ENCODE data around the gene YTHDF1. TPM values are rescaled to one million over a fixed set of nuclear protein-coding genes. Genes with fewer than 3 reads are reported as not detected.

Gene YTHDF1
- total and polyA plus RNA-seq, 2 experiments from 2014 or later: 35.9 to 57.4 TPM

GRCh38 chr20:63198606-63199005 lies 17.3 kb downstream of the YTHDF1 start:
- TF ChIP-seq CTCF (IDR thresholded peaks at IDR 0.05; ENCODE audit: poor library complexity): no peak
- no peak for TF ChIP-seq EZH2 (IDR thresholded peaks at IDR 0.05; ENCODE audit: borderline replicate concordance)
- no peak for TF ChIP-seq EZH2phosphoT487 (IDR thresholded peaks at IDR 0.05; ENCODE audit: low read depth, severe bottlenecking, unreplicated experiment)
- Histone ChIP-seq H3K9me3 (ENCODE audit: low read depth) (no peaks in the 10 kb centered on the region), H3K4me3 (no peak overlapping the region), H4K20me1 (ENCODE audit: insufficient read depth, poor library complexity, severe bottlenecking) (peaks cover 92% of the 10 kb centered on the region), H3K36me3 (replicated peaks; ENCODE audit: insufficient read depth, low read depth) (no peaks in the 10 kb centered on the region), H3K27ac (no peak overlapping the region), H3K4me1 (ENCODE audit: insufficient read depth) (peaks cover 17% of the 10 kb centered on the region), H3K79me2 (peaks cover 75% of the 10 kb centered on the region), H3K4me2 (no peak overlapping the region), H3K27me3 (no peaks in the 10 kb centered on the region), H3K9me2 (replicated peaks; ENCODE audit: insufficient read depth) (no peaks in the 10 kb centered on the region), H2AFZ (no peak overlapping the region)
- no peak for DNase-seq (ENCODE audit: low spot score)
- WGBS (ENCODE audit: low lambda C conversion rate, missing lambda C conversion rate): 56% methylated on average over 7 of the region's 7 CpGs

- H3K4me2 ChIP-seq: no peak overlapping the region
- peaks cover 76% of the 10 kb centered on the region for H4K20me1 ChIP-seq (ENCODE audit: insufficient read depth, poor library complexity, severe bottlenecking)
- 79% methylated on average over 9 of the region's 9 CpGs for WGBS (ENCODE audit: low lambda C conversion rate, missing lambda C conversion rate)
- no peak overlapping the region for H2AFZ ChIP-seq
- H3K4me1 ChIP-seq (ENCODE audit: insufficient read depth): peaks cover 17% of the 10 kb centered on the region
- H3K9me2 ChIP-seq (replicated peaks; ENCODE audit: insufficient read depth): no peaks in the 10 kb centered on the region
- no peaks in the 10 kb centered on the region for H3K27me3 ChIP-seq
- H3K9me3 ChIP-seq (ENCODE audit: low read depth): no peaks in the 10 kb centered on the region
- no peak overlapping the region for H3K4me3 ChIP-seq
- H3K27ac ChIP-seq: no peak overlapping the region
- DNase-seq (ENCODE audit: low spot score): no peak
- H3K36me3 ChIP-seq (replicated peaks; ENCODE audit: insufficient read depth, low read depth): no peaks in the 10 kb centered on the region
- TF ChIP-seq EZH2 (IDR thresholded peaks at IDR 0.05; ENCODE audit: borderline replicate concordance) (no peak), EZH2phosphoT487 (IDR thresholded peaks at IDR 0.05; ENCODE audit: low read depth, severe bottlenecking, unreplicated experiment) (no peak), CTCF (IDR thresholded peaks at IDR 0.05; ENCODE audit: poor library complexity) (no peak)
- H3K79me2 ChIP-seq: peaks cover 65% of the 10 kb centered on the region
Observed at GRCh38 chr20:63196768-63197470, 19.0 kb downstream of the YTHDF1 start.

DNA sequence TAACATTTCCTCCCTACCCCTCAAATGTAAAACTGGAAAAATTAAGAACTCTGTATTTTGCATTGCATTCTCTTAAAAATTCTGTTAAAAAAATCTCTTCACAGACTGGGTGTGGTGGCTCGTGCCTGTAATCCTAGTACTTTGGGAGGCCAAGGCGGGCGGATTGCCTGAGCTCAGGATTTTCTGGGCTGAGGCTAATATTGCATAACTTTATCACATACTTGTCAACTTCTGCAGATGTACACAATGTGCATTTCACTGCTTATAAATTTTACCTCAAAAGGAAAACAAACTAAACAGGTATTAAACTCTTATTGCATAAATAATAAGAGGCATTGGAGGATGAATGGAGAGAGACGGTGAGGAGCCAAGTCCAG lies 21.1 kb downstream of the YTHDF1 start:
- H3K79me2 ChIP-seq: peaks cover 44% of the 10 kb centered on the region
- H3K4me3 ChIP-seq: no peak overlapping the region
- no peak overlapping the region for H3K4me2 ChIP-seq
- WGBS (ENCODE audit: low lambda C conversion rate, missing lambda C conversion rate): 89% methylated on average over 4 of the region's 4 CpGs
- H2AFZ ChIP-seq: no peak overlapping the region
- H3K27me3 ChIP-seq: no peaks in the 10 kb centered on the region
- no peaks in the 10 kb centered on the region for H3K36me3 ChIP-seq (replicated peaks; ENCODE audit: insufficient read depth, low read depth)
- H3K9me2 ChIP-seq (replicated peaks; ENCODE audit: insufficient read depth): no peaks in the 10 kb centered on the region
- no peaks in the 10 kb centered on the region for H3K9me3 ChIP-seq (ENCODE audit: low read depth)
- H3K27ac ChIP-seq: no peak overlapping the region
- DNase-seq (ENCODE audit: low spot score): no peak
- peaks cover 17% of the 10 kb centered on the region for H3K4me1 ChIP-seq (ENCODE audit: insufficient read depth)
- peaks cover 55% of the 10 kb centered on the region for H4K20me1 ChIP-seq (ENCODE audit: insufficient read depth, poor library complexity, severe bottlenecking)
- TF ChIP-seq EZH2 (IDR thresholded peaks at IDR 0.05; ENCODE audit: borderline replicate concordance) (no peak), CTCF (IDR thresholded peaks at IDR 0.05; ENCODE audit: poor library complexity) (no peak), EZH2phosphoT487 (IDR thresholded peaks at IDR 0.05; ENCODE audit: low read depth, severe bottlenecking, unreplicated experiment) (no peak)

Measured in hepatocyte (in vitro differentiated cells).